Activated naive CD4-positive, alpha-beta T cell treated with anti-CD3 and anti-CD28 coated beads for 36 hours (primary cell): ENCODE results near the gene SFXN1. TPM values are rescaled to one million over a fixed set of nuclear protein-coding genes. Genes with fewer than 3 reads are reported as not detected.
"Not testable (repeated sequence)": the region's sequence is repeated elsewhere in the genome, so short reads cannot be mapped to it uniquely, and the experiment has no call there.

ENCODE experiments used
- CTCF ChIA-PET: fragments of 350-600 bp; sonication (Branson Sonifier 250); formaldehyde crosslinking; loops from one replicate; lab custom pipeline; 2021; ENCODE audit warnings: antibody characterized with exemption; lab: Charles Lee
- DNase-seq: peaks from one replicate; pipeline ENCODE4 v3.0.0-alpha.2; 2020
- H3K27ac Mint-ChIP-seq: one replicate; pipeline ENCODE4 v1.8.0; 2021; ENCODE audit warnings: mild to moderate bottlenecking, mixed read lengths
- H3K27me3 Mint-ChIP-seq: one replicate; pipeline ENCODE4 v1.8.0; 2021; ENCODE audit warnings: low read depth, mixed read lengths
- H3K36me3 Mint-ChIP-seq: one replicate; pipeline ENCODE4 v1.8.0; 2021; ENCODE audit warnings: low read depth, mixed read lengths
- H3K4me1 Mint-ChIP-seq: one replicate; pipeline ENCODE4 v1.8.0; 2021; ENCODE audit warnings: low read depth, mixed read lengths
- H3K4me3 Mint-ChIP-seq: one replicate; pipeline ENCODE4 v1.8.0; 2021; ENCODE audit warnings: mild to moderate bottlenecking, moderate library complexity, mixed read lengths
- H3K9me3 Mint-ChIP-seq: one replicate; pipeline ENCODE4 v1.8.0; 2021; ENCODE audit warnings: mixed read lengths
- intact Hi-C: fragments of 100-400 bp; cut with micrococcal nuclease; formaldehyde crosslinking; loops from one replicate; pipeline ENCODE4 v1.15.1; 2023
- total RNA-seq, 2 experiments: library from RNA; stranded (reverse); gene quantifications; one replicate each; pipeline ENCODE4 v1.2.3, GENCODE V29; 2021

SFXN1 gene
- total RNA-seq, 2 experiments from 2014 or later: 350 to 358 TPM

GRCh38 chr5:175531361-175531760 is 53.0 kb downstream of the SFXN1 start:
- CTCF ChIA-PET: interaction anchor here (2.5 to 8.7 kb wide), 4 partner anchors 165 to 198 kb away, joined by 8 to 111 read pairs (median 93); no protein-coding TSS in a partner anchor
- peaks cover 36% of the 10 kb centered on the region for H3K36me3 Mint-ChIP-seq
- peaks cover 68% of the 10 kb centered on the region for H3K4me1 Mint-ChIP-seq
- no peaks in the 10 kb centered on the region for H3K27me3 Mint-ChIP-seq
- H3K9me3 Mint-ChIP-seq: no peaks in the 10 kb centered on the region
- H3K27ac Mint-ChIP-seq: peak overlapping the region; percentile 61
- H3K4me3 Mint-ChIP-seq: no peak overlapping the region
- no peak for DNase-seq
- intact Hi-C loops: loop anchor here (10.0 kb wide), 1 partner anchor 343 kb away; the partner anchor contains the start of gene CPLX2

GRCh38 chr5:175534070-175534932 is 55.9 kb downstream of the SFXN1 start:
- peak overlapping the region; percentile 77 for H3K27ac Mint-ChIP-seq
- peak; percentile 92 for DNase-seq
- H3K36me3 Mint-ChIP-seq: peaks cover 16% of the 10 kb centered on the region
- CTCF ChIA-PET: interaction anchor here (0.6 to 8.7 kb wide), 56 partner anchors 8 to 624 kb away, joined by 3 to 111 read pairs (median 5); partner anchors contain the start of gene CPLX2
- no peaks in the 10 kb centered on the region for H3K9me3 Mint-ChIP-seq
- H3K4me3 Mint-ChIP-seq: peak overlapping the region; percentile 68
- intact Hi-C loops: loop anchor here (1.0 to 10.0 kb wide), 5 partner anchors 34 to 340 kb away; partner anchors contain the start of genes CPLX2 and HRH2
- peaks cover 54% of the 10 kb centered on the region for H3K4me1 Mint-ChIP-seq
- H3K27me3 Mint-ChIP-seq: no peaks in the 10 kb centered on the region

- intact Hi-C loops: loop anchor here (10.0 kb wide), 1 partner anchor 339 kb away; the partner anchor contains the start of gene CPLX2
Observed at GRCh38 chr5:175535331-175535730, 57.0 kb downstream of the SFXN1 start.

GRCh38 chr5:175535796-175536195 is 57.4 kb downstream of the SFXN1 start:
- peaks cover 42% of the 10 kb centered on the region for H3K4me1 Mint-ChIP-seq
- intact Hi-C loops: loop anchor here (10.0 kb wide), 1 partner anchor 339 kb away; the partner anchor contains the start of gene CPLX2
- H3K9me3 Mint-ChIP-seq: no peaks in the 10 kb centered on the region
- no peak overlapping the region for H3K4me3 Mint-ChIP-seq
- no peaks in the 10 kb centered on the region for H3K27me3 Mint-ChIP-seq
- CTCF ChIA-PET: interaction anchor here (0.6 to 8.7 kb wide), 10 partner anchors 32 to 352 kb away, joined by 3 to 111 read pairs (median 5); no protein-coding TSS in a partner anchor
- H3K36me3 Mint-ChIP-seq: peaks cover 8% of the 10 kb centered on the region
- DNase-seq: no peak
- H3K27ac Mint-ChIP-seq: no peak overlapping the region

More at GRCh38 chr5:175535331-175535730, 57.0 kb downstream of the SFXN1 start:
- CTCF ChIA-PET: interaction anchor here (0.6 to 8.7 kb wide), 21 partner anchors 11 to 352 kb away, joined by 3 to 111 read pairs (median 7); no protein-coding TSS in a partner anchor
- Mint-ChIP-seq H3K36me3 (peaks cover 12% of the 10 kb centered on the region), H3K4me1 (peaks cover 44% of the 10 kb centered on the region)
- not testable (repeated sequence) for H3K9me3 Mint-ChIP-seq, H3K4me3 Mint-ChIP-seq, H3K27ac Mint-ChIP-seq, H3K27me3 Mint-ChIP-seq, DNase-seq

DNA sequence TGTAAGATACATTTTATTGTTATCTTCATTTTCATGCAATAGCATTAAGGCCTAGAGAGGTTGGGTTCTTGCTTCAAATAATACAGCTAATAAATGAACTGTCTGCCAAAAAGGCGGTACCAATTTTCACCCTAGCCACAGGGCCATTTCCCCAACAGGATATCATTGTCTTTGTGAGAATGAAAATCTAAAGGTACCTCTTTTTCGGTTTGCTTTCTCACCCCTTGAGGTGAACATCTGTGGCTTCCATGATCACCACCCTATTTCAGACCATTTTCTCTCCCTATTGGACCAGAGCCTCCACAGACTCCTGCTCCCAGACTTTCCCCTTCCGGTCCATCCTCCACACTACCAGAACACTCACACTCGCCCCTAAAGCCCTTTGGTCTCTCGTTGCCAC is 60.2 kb downstream of the SFXN1 start:
- no peaks in the 10 kb centered on the region for H3K27me3 Mint-ChIP-seq
- H3K36me3 Mint-ChIP-seq: peaks cover 4% of the 10 kb centered on the region
- CTCF ChIA-PET: interaction anchor here (0.6 to 2.1 kb wide), 3 partner anchors 29 to 180 kb away, joined by 3 to 9 read pairs (median 5); no protein-coding TSS in a partner anchor
- intact Hi-C loops: loop anchor here (10.0 kb wide), 1 partner anchor 336 kb away; the partner anchor contains the start of gene CPLX2
- DNase-seq: no peak
- H3K4me1 Mint-ChIP-seq: peaks cover 35% of the 10 kb centered on the region
- H3K27ac Mint-ChIP-seq: no peak overlapping the region
- H3K9me3 Mint-ChIP-seq: no peaks in the 10 kb centered on the region
- H3K4me3 Mint-ChIP-seq: no peak overlapping the region

GRCh38 chr5:175539936-175540335 is 61.6 kb downstream of the SFXN1 start:
- no peaks in the 10 kb centered on the region for H3K9me3 Mint-ChIP-seq
- DNase-seq: no peak
- intact Hi-C loops: loop anchor here (10.0 kb wide), 1 partner anchor 335 kb away; the partner anchor contains the start of gene CPLX2
- no peaks in the 10 kb centered on the region for H3K27me3 Mint-ChIP-seq
- no peak overlapping the region for H3K4me3 Mint-ChIP-seq
- no peaks in the 10 kb centered on the region for H3K36me3 Mint-ChIP-seq
- H3K27ac Mint-ChIP-seq: no peak overlapping the region
- peaks cover 26% of the 10 kb centered on the region for H3K4me1 Mint-ChIP-seq
- CTCF ChIA-PET: interaction anchor here (0.7 to 1.5 kb wide), 5 partner anchors 20 to 179 kb away, joined by 3 to 5 read pairs (median 3); no protein-coding TSS in a partner anchor

GRCh38 chr5:175541264-175541663 is 62.9 kb downstream of the SFXN1 start:
- Mint-ChIP-seq H3K27ac (no peak overlapping the region), H3K27me3 (no peaks in the 10 kb centered on the region), H3K36me3 (no peaks in the 10 kb centered on the region), H3K9me3 (no peaks in the 10 kb centered on the region), H3K4me1 (peaks cover 16% of the 10 kb centered on the region), H3K4me3 (no peak overlapping the region)
- no peak for DNase-seq
- intact Hi-C loops: no loop called here
- CTCF ChIA-PET: interaction anchor here (0.8 to 2.0 kb wide), 5 partner anchors 14 to 188 kb away, joined by 3 to 6 read pairs (median 4); no protein-coding TSS in a partner anchor

- DNase-seq: peak; percentile 67
- Mint-ChIP-seq H3K9me3 (no peaks in the 10 kb centered on the region), H3K4me3 (no peak overlapping the region), H3K4me1 (peaks cover 18% of the 10 kb centered on the region), H3K27ac (no peak overlapping the region), H3K27me3 (no peaks in the 10 kb centered on the region), H3K36me3 (no peaks in the 10 kb centered on the region)
- CTCF ChIA-PET: interaction anchor here (0.6 to 2.0 kb wide), 8 partner anchors 8 to 296 kb away, joined by 3 to 10 read pairs (median 4); no protein-coding TSS in a partner anchor
- intact Hi-C loops: no loop called here
Observed at GRCh38 chr5:175542232-175542965, 64.0 kb downstream of the SFXN1 start.

GRCh38 chr5:175542966-175543235 is 64.5 kb downstream of the SFXN1 start:
- Mint-ChIP-seq H3K36me3 (no peaks in the 10 kb centered on the region), H3K27ac (no peak overlapping the region), H3K9me3 (no peaks in the 10 kb centered on the region), H3K4me3 (no peak overlapping the region), H3K4me1 (peaks cover 20% of the 10 kb centered on the region), H3K27me3 (no peaks in the 10 kb centered on the region)
- intact Hi-C loops: no loop called here
- CTCF ChIA-PET: interaction anchor here (0.6 to 2.0 kb wide), 7 partner anchors 9 to 295 kb away, joined by 3 to 10 read pairs (median 4); no protein-coding TSS in a partner anchor
- DNase-seq: no peak

- no peak for DNase-seq
- Mint-ChIP-seq H3K27me3 (peaks cover 4% of the 10 kb centered on the region), H3K36me3 (no peaks in the 10 kb centered on the region), H3K9me3 (no peaks in the 10 kb centered on the region), H3K4me3 (no peak overlapping the region), H3K4me1 (peaks cover 18% of the 10 kb centered on the region), H3K27ac (no peak overlapping the region)
- intact Hi-C loops: no loop called here
- CTCF ChIA-PET: interaction anchor here (1.3 kb wide), 2 partner anchors 10 to 174 kb away, joined by 3 to 4 read pairs; no protein-coding TSS in a partner anchor
Observed at GRCh38 chr5:175544108-175544511, 65.8 kb downstream of the SFXN1 start.

DNA sequence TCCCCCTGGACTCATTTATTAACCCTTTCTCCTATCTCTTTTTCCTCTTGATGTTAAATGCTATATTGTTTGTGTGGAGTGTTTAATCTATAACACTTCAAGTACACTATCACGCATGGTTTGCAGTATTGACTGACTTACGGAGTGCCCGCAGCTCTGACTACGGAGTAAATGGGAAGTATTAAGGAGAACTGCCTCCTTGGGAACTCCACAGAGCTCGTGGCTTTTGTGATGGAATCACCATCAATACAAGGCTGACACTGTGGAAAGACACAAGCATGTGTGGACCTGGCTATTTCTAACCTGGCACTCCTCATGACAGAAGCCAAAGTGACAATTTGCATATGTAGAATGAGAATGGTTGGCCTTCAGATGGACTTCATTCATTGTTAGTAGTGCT is 66.2 kb downstream of the SFXN1 start:
- CTCF ChIA-PET: interaction anchor here (1.3 kb wide), 2 partner anchors 11 to 174 kb away, joined by 3 to 4 read pairs; no protein-coding TSS in a partner anchor
- H3K9me3 Mint-ChIP-seq: no peaks in the 10 kb centered on the region
- H3K36me3 Mint-ChIP-seq: no peaks in the 10 kb centered on the region
- H3K27me3 Mint-ChIP-seq: peaks cover 4% of the 10 kb centered on the region
- no peak for DNase-seq
- intact Hi-C loops: no loop called here
- peaks cover 18% of the 10 kb centered on the region for H3K4me1 Mint-ChIP-seq
- H3K27ac Mint-ChIP-seq: no peak overlapping the region
- H3K4me3 Mint-ChIP-seq: no peak overlapping the region
